Measurements from ENCODE around the gene COL1A1. TPM values are rescaled to one million over a fixed set of nuclear protein-coding genes. Genes with fewer than 3 reads are reported as not detected.

COL1A1 gene
- total RNA-seq, 1 donor from 2014 or later, result 13.9 TPM

DNA sequence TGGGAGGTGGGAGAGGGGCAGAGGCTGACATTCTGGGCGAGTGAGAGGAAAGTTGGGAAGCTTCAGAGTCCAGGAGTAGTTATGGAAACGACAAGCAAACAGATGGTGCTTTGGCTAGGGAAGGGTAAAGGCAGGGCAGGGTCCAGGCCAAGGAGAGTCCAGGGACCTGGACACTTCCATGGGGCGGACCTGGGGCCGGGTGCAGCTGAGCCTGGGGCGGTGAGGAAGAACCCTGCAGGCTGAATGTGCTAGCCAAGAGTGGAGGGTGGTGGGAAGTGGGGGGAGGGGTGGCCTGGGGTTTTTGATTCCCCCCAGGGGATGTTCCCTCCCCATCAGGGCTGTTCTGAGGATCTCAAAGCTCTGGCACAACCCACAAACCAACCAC lies 53.6 kb downstream of the COL1A1 start:
- Mint-ChIP-seq H3K9me3 (no peaks in the 10 kb centered on the region), H3K27ac (peak overlapping the region; percentile 88), H3K4me3 (ENCODE audit: low read depth) (peak overlapping the region; percentile 95), H3K36me3 (ENCODE audit: low read depth) (peaks cover 59% of the 10 kb centered on the region), H3K4me1 (ENCODE audit: low read depth) (peaks cover 48% of the 10 kb centered on the region), H3K27me3 (ENCODE audit: low read depth) (no peaks in the 10 kb centered on the region)
- intact Hi-C loops (cut with micrococcal nuclease), result loop anchor here (1.0 kb wide), 1 partner anchor 8 kb away; no protein-coding TSS in a partner anchor
- no peak for DNase-seq (ENCODE audit: low spot score)

- Mint-ChIP-seq H3K4me3 (ENCODE audit: low read depth) (peak overlapping the region; percentile 95), H3K27ac (peak overlapping the region; percentile 88), H3K27me3 (ENCODE audit: low read depth) (no peaks in the 10 kb centered on the region), H3K36me3 (ENCODE audit: low read depth) (peaks cover 66% of the 10 kb centered on the region), H3K4me1 (ENCODE audit: low read depth) (peaks cover 51% of the 10 kb centered on the region), H3K9me3 (no peaks in the 10 kb centered on the region)
- no peak for DNase-seq (ENCODE audit: low spot score)
- intact Hi-C loops (cut with micrococcal nuclease), result no loop called here
Measured at GRCh38 chr17:50146927-50147665, 54.3 kb downstream of the COL1A1 start.

DNA sequence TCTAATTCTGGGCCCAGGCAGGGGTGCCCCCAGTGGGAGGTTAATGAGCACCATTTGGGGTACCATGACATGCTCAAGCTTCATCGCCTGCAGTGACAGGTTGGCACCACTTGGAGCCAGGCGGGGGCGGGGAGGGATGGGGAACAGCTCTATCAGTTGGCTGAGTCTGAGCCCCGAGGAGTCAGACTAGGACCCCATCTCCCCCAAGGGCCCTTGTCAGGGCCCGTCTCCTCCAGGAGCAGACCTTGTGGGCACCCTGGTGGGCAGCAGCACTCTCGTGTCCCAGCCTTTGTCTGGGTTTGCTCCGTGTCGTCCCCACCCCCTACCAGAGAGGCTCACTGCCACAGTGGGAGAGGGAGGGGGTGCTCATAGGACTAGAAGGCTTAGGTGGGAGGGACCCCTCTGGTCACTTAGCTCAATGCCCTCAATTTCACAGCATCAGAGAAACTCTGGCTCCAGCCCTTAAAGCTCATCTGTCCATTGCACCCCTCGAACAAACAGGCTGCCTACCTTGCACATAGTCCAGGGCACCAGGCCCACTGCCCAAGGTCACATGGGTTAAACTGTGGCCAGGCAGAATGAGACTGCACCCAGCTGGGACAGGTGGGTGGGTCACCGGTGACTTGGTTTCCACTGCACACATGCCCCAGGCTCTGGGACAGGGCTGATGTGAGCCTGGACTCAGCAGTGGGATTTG lies 55.1 kb downstream of the COL1A1 start:
- Mint-ChIP-seq H3K9me3 (no peaks in the 10 kb centered on the region), H3K27me3 (ENCODE audit: low read depth) (no peaks in the 10 kb centered on the region), H3K36me3 (ENCODE audit: low read depth) (peaks cover 73% of the 10 kb centered on the region), H3K4me1 (ENCODE audit: low read depth) (peaks cover 57% of the 10 kb centered on the region), H3K4me3 (ENCODE audit: low read depth) (peak overlapping the region; percentile 95), H3K27ac (peak overlapping the region; percentile 88)
- intact Hi-C loops (cut with micrococcal nuclease), result no loop called here
- DNase-seq (ENCODE audit: low spot score), result no peak

DNA sequence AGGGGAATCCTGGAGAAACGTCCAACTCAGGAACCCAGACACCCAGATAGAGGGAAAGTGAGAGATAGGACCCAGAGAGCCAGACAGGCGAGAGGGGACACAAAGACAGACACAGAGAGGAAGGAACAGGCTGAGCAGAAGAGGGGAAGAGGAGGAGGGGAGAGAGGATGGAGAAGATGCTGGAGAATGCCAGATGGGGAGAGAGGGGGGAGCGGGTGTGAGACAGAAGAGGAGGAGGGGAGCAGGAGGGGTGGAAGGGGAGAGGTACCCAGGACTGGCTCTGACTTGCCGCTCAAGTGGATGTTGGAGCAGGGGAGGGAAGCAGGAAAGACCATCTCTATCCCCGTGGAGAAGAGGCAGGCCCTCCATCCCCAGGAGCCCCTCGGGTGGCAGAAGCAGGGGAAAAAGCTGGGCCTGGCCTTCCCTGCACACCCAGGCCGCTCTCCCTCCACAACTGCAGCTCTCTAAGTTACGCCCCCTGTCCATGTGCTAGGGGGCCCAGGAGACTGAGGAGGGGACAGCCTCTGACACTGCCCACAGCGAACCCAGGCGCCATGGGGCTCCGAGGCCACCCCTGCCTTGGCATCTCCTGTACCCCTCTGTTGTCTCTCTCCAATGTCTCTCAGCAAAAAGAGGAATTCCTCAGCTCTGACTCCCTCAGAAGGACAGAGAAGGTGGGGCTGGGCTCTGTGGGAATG lies 55.8 kb downstream of the COL1A1 start:
- intact Hi-C loops (cut with micrococcal nuclease), result no loop called here
- H3K27me3 Mint-ChIP-seq (ENCODE audit: low read depth), result no peaks in the 10 kb centered on the region
- H3K36me3 Mint-ChIP-seq (ENCODE audit: low read depth), result peaks cover 79% of the 10 kb centered on the region
- no peak for DNase-seq (ENCODE audit: low spot score)
- H3K9me3 Mint-ChIP-seq, result no peaks in the 10 kb centered on the region
- H3K4me1 Mint-ChIP-seq (ENCODE audit: low read depth), result peaks cover 63% of the 10 kb centered on the region
- H3K4me3 Mint-ChIP-seq (ENCODE audit: low read depth), result peak overlapping the region; percentile 95
- H3K27ac Mint-ChIP-seq, result peak overlapping the region; percentile 44

GRCh38 chr17:50144845-50145531 lies 56.4 kb downstream of the COL1A1 start:
- DNase-seq (ENCODE audit: low spot score), result no peak
- peak overlapping the region; percentile 48 for H3K27ac Mint-ChIP-seq
- intact Hi-C loops (cut with micrococcal nuclease), result no loop called here
- H3K4me1 Mint-ChIP-seq (ENCODE audit: low read depth), result peaks cover 70% of the 10 kb centered on the region
- peak overlapping the region; percentile 64 for H3K4me3 Mint-ChIP-seq (ENCODE audit: low read depth)
- H3K36me3 Mint-ChIP-seq (ENCODE audit: low read depth), result peaks cover 86% of the 10 kb centered on the region
- no peaks in the 10 kb centered on the region for H3K27me3 Mint-ChIP-seq (ENCODE audit: low read depth)
- no peaks in the 10 kb centered on the region for H3K9me3 Mint-ChIP-seq

- H3K36me3 Mint-ChIP-seq (ENCODE audit: low read depth), result peaks cover 92% of the 10 kb centered on the region
- no peak for DNase-seq (ENCODE audit: low spot score)
- H3K4me1 Mint-ChIP-seq (ENCODE audit: low read depth), result peaks cover 76% of the 10 kb centered on the region
- intact Hi-C loops (cut with micrococcal nuclease), result no loop called here
- H3K27ac Mint-ChIP-seq, result peak overlapping the region; percentile 48
- H3K4me3 Mint-ChIP-seq (ENCODE audit: low read depth), result peak overlapping the region; percentile 0
- H3K27me3 Mint-ChIP-seq (ENCODE audit: low read depth), result no peaks in the 10 kb centered on the region
- H3K9me3 Mint-ChIP-seq, result no peaks in the 10 kb centered on the region
Measured at GRCh38 chr17:50144355-50144754, 57.1 kb downstream of the COL1A1 start.

GRCh38 chr17:50143461-50144176 lies 57.8 kb downstream of the COL1A1 start:
- intact Hi-C loops (cut with micrococcal nuclease), result no loop called here
- no peak overlapping the region for H3K4me3 Mint-ChIP-seq (ENCODE audit: low read depth)
- no peaks in the 10 kb centered on the region for H3K9me3 Mint-ChIP-seq
- H3K27me3 Mint-ChIP-seq (ENCODE audit: low read depth), result no peaks in the 10 kb centered on the region
- no peak for DNase-seq (ENCODE audit: low spot score)
- H3K4me1 Mint-ChIP-seq (ENCODE audit: low read depth), result peaks cover 79% of the 10 kb centered on the region
- peaks cover 94% of the 10 kb centered on the region for H3K36me3 Mint-ChIP-seq (ENCODE audit: low read depth)
- H3K27ac Mint-ChIP-seq, result peak overlapping the region; percentile 48

DNA sequence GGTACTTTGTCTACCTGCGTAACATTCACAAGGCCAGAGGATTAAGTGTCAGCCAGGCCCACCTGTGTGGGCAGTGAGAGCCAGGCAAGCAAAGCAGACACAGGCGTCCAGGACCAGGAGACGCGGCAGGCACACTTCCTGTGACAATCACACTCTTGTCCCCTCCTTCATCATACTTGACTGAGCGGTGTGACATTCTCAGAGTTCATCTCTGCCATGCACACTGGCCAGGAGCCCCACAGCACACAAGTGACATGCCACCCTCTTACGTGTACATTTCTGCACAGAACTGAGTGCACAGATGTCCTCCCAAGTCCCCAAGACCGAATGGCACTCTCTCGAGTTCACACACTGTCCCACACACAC lies 59.7 kb downstream of the COL1A1 start:
- peaks cover 74% of the 10 kb centered on the region for H3K4me1 Mint-ChIP-seq (ENCODE audit: low read depth)
- peaks cover 94% of the 10 kb centered on the region for H3K36me3 Mint-ChIP-seq (ENCODE audit: low read depth)
- H3K27me3 Mint-ChIP-seq (ENCODE audit: low read depth), result no peaks in the 10 kb centered on the region
- peak overlapping the region; percentile 65 for H3K4me3 Mint-ChIP-seq (ENCODE audit: low read depth)
- DNase-seq (ENCODE audit: low spot score), result no peak
- H3K27ac Mint-ChIP-seq, result peak overlapping the region; percentile 78
- no peaks in the 10 kb centered on the region for H3K9me3 Mint-ChIP-seq
- intact Hi-C loops (cut with micrococcal nuclease), result loop anchor here (2.0 kb wide), 1 partner anchor 19 kb away; no protein-coding TSS in a partner anchor

DNA sequence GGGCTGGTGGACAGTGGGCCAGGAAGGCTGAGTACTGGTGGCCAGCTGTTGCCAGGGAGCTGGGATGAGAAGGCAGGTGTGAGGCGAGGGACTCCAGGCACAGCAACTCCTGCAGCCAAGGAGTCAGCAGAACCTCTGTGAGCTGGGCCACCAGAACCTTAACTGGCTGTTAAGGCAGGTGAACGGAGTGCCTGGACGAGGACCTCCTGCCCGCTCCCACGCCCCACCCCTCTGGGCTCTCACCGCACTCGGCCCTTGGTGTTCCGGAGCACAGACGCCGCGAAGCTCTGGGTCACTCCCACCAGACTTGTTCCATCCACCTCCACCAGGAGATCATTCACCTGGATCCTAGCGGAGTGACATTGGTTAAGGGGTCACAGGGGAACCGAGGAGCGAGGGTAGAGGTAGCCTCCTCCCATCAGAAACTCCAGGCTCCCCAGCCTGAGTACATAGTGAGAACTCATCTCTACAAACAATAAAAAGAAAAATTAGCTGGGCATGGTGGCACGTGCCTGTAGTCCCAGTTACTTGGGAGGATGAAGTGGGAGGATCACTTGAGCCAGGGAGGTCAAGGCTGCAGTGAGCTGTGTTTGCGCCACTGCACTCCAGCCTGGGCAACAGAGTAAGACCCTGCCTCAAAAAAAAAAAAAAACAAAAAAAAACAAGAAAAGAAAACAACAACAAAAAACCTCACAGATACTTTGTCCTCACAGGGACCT lies 60.2 kb downstream of the COL1A1 start:
- intact Hi-C loops (cut with micrococcal nuclease), result loop anchor here (2.0 kb wide), 1 partner anchor 20 kb away; no protein-coding TSS in a partner anchor
- Mint-ChIP-seq H3K27ac (peak overlapping the region; percentile 78), H3K9me3 (no peaks in the 10 kb centered on the region), H3K4me1 (ENCODE audit: low read depth) (peaks cover 69% of the 10 kb centered on the region), H3K4me3 (ENCODE audit: low read depth) (peak overlapping the region; percentile 67), H3K27me3 (ENCODE audit: low read depth) (no peaks in the 10 kb centered on the region), H3K36me3 (ENCODE audit: low read depth) (peaks cover 95% of the 10 kb centered on the region)
- DNase-seq (ENCODE audit: low spot score), result no peak

- peak overlapping the region; percentile 67 for H3K4me3 Mint-ChIP-seq (ENCODE audit: low read depth)
- peak overlapping the region; percentile 77 for H3K27ac Mint-ChIP-seq
- intact Hi-C loops (cut with micrococcal nuclease), result loop anchor here (1.0 to 2.0 kb wide), 2 partner anchors 8 to 21 kb away; no protein-coding TSS in a partner anchor
Measured at GRCh38 chr17:50139950-50140885, 61.2 kb downstream of the COL1A1 start.

More at GRCh38 chr17:50139950-50140885, 61.2 kb downstream of the COL1A1 start:
- Mint-ChIP-seq H3K9me3 (no peaks in the 10 kb centered on the region), H3K27me3 (ENCODE audit: low read depth) (no peaks in the 10 kb centered on the region), H3K36me3 (ENCODE audit: low read depth) (peaks cover 96% of the 10 kb centered on the region), H3K4me1 (ENCODE audit: low read depth) (peaks cover 63% of the 10 kb centered on the region)
- peak; percentile 77 for DNase-seq (ENCODE audit: low spot score)
